OCI-LY1 (cell line): ENCODE measurements around the gene PIP4K2A.

Experiments used
- CTCF ChIP-seq: fragments of 200-600 bp; sonication (generic), shearing (Covaris generic); IDR thresholded peaks from 2 replicates; pipeline ENCODE4 v1.5.1; 2017; ENCODE audit warnings: mild to moderate bottlenecking, antibody characterized with exemption, low read length, moderate library complexity, mixed read lengths
- EZH2 ChIP-seq: fragments of 200-600 bp; sonication (generic), shearing (Covaris generic); IDR thresholded peaks from 2 replicates; pipeline ENCODE4 v1.8.0; 2017; ENCODE audit warnings: borderline replicate concordance, mixed run types, mild to moderate bottlenecking, antibody characterized with exemption, low read length, moderate library complexity, mixed read lengths

GRCh38 chr10:22609719-22610465 lies 104.5 kb downstream of the PIP4K2A start:
- no peak for TF ChIP-seq CTCF
- TF ChIP-seq EZH2 = no peak
